GM21717 (cell line): ENCODE measurements around the gene COQ10A.

ENCODE experiments used
- ATAC-seq: cut with Tn5 transposase; IDR thresholded peaks from one replicate; pipeline ENCODE4 v1.9.1; 2021; ENCODE audit warnings: mild to moderate bottlenecking, moderate library complexity; ENCODE audit not compliant: unreplicated experiment

Gene COQ10A

DNA sequence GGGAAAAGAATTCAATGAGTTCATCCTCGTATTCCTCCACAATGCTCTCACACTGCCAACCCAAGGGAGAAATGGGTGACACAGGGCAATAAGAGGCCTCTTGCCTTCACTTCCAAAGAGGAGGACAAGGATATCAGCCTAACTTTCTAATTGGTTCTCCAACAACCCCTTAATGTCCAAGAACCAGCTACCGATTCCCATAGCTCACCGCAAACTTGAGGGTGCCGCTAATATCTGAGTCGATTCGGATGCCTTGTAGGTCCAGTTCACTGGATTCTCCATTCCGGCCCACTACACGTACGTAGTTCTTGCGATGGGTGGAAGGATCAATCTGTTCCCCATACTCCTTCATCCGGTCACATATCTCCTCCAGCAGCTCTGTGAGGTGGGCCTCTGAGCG is 44.3 kb downstream of the COQ10A start:
- ATAC-seq = no peak

GRCh38 chr12:56315249-56315621 is 48.5 kb downstream of the COQ10A start:
- no peak for ATAC-seq

DNA sequence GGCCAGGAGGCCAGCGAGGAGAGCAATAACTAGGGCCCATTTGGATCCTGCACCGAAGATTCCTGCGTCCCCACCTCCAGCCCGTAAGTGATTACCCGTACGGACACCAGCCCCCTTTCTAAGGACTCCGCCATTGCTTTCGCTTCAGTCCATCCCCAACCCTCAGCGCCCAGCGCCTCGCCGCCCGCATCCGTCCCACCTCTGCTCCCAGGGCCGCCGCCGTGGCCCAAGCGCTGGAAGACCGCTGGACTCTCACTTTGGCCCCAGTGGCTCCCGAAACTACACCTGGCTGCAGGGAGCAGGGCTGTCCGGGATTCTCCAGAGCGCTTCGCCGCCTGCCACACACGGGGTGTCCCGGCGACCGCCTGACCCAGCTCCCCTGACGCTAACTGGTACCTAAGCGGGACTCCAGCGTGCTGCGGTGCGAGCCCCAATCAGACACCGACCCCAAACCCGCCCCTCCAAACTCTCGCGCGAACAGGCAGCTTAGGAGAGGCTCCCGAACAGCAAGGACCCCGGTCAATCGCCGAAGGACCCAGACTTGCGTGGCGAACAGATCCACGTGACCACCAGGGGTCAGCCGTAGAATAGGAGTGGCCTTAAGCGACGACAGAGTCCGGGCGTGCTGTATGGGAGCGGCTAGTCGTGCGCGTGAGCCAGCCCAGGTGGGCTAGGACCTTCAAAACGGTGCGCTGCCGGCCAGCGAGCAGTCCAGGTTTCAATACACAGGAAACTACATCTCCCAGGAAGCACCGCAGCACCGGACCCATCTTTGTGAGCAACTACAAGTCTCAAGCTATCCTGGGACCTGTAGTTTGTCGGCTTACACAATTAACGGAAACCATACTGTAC is 49.1 kb downstream of the COQ10A start, which contains the start of gene CNPY2:
CNPY2 (minus strand) TSS at position 367 of the 852 bp plus-strand sequence. CDS start 771 bp downstream, outside the sequence.
- peak; percentile 91 for ATAC-seq

DNA sequence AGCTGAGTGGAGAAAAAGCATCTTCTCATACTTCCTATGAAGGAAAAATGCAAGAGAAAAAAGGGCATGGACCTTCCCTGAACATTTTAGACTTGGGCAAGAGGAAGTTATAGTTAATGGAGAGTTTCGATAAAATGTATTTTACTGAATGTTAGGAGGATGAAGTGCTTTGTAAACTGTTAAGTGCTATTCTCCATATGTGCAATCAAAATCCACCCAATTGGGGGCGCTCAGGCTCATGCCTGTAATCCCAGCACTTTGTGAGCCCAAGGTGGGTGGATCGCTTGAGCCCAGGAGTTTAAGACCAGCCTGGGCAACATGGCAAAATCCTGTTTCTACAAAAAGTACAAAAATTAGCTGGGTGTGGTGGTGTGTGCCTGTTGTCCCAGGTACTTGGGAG is 50.9 kb downstream of the COQ10A start:
- no peak for ATAC-seq
